ENCODE measurements around the gene KANTR.

KANTR gene

GRCh38 chrX:53089224-53089842, 4.6 kb upstream of the KANTR start:
- no peak for ATAC-seq
- peak in 1 of 2 donors; percentile 49 for DNase-seq (ENCODE audit: low spot score in 2 of 2)
- Mint-ChIP-seq H3K4me1 (peaks cover 47% of the 10 kb centered on the region), H3K27ac (peak overlapping the region; percentile 97), H3K36me3 (peaks cover 47% of the 10 kb centered on the region), H3K9me3 (no peaks in the 10 kb centered on the region), H3K4me3 (peak overlapping the region; percentile 84)

- peaks cover 46% of the 10 kb centered on the region for H3K4me1 Mint-ChIP-seq
- no peak overlapping the region for H3K4me3 Mint-ChIP-seq
- DNase-seq (ENCODE audit: low spot score in 2 of 2) (no peak), ATAC-seq (no peak)
- H3K27ac Mint-ChIP-seq, result no peak overlapping the region
- H3K9me3 Mint-ChIP-seq, result no peaks in the 10 kb centered on the region
- H3K36me3 Mint-ChIP-seq, result peaks cover 45% of the 10 kb centered on the region
Observed at GRCh38 chrX:53089925-53090324, 4.0 kb upstream of the KANTR start.

- ATAC-seq, result no peak
- no peak overlapping the region for H3K4me3 Mint-ChIP-seq
- peaks cover 43% of the 10 kb centered on the region for H3K4me1 Mint-ChIP-seq
- H3K27ac Mint-ChIP-seq, result no peak overlapping the region
- no peak for DNase-seq (ENCODE audit: low spot score in 2 of 2)
- H3K36me3 Mint-ChIP-seq, result peaks cover 32% of the 10 kb centered on the region
- H3K9me3 Mint-ChIP-seq, result no peaks in the 10 kb centered on the region
Observed at GRCh38 chrX:53091354-53091753, 2.6 kb upstream of the KANTR start.

GRCh38 chrX:53093177-53093655, 726 bp upstream of the KANTR start:
- Mint-ChIP-seq H3K4me1 (peaks cover 24% of the 10 kb centered on the region), H3K36me3 (peaks cover 14% of the 10 kb centered on the region), H3K4me3 (peak overlapping the region; percentile 76), H3K27ac (peak overlapping the region; percentile 75), H3K9me3 (no peaks in the 10 kb centered on the region)
- DNase-seq (ENCODE audit: low spot score in 2 of 2) (peak in 1 of 2 donors; percentile 79), ATAC-seq (peak; percentile 79)

- DNase-seq (ENCODE audit: low spot score in 2 of 2), result no peak
- ATAC-seq, result no peak
- H3K4me1 Mint-ChIP-seq, result peaks cover 16% of the 10 kb centered on the region
- H3K36me3 Mint-ChIP-seq, result peaks cover 11% of the 10 kb centered on the region
- H3K4me3 Mint-ChIP-seq, result peak overlapping the region; percentile 76
- H3K9me3 Mint-ChIP-seq, result no peaks in the 10 kb centered on the region
- H3K27ac Mint-ChIP-seq, result peak overlapping the region; percentile 75
Observed at GRCh38 chrX:53094582-53094905, 602 bp downstream of the KANTR start.

GRCh38 chrX:53095796-53096195, 1.9 kb downstream of the KANTR start:
- Mint-ChIP-seq H3K4me1 (peaks cover 16% of the 10 kb centered on the region), H3K4me3 (no peak overlapping the region)

GRCh38 chrX:53114864-53115549, 21.1 kb downstream of the KANTR start:
- DNase-seq (ENCODE audit: low spot score in 2 of 2) (no peak), ATAC-seq (no peak)
- Mint-ChIP-seq H3K27ac (no peak overlapping the region), H3K36me3 (peaks cover 5% of the 10 kb centered on the region), H3K4me1 (peaks cover 12% of the 10 kb centered on the region), H3K9me3 (no peaks in the 10 kb centered on the region), H3K4me3 (no peak overlapping the region)

More at GRCh38 chrX:53095796-53096195, 1.9 kb downstream of the KANTR start:
- H3K27ac Mint-ChIP-seq, result no peak overlapping the region
- no peak for DNase-seq (ENCODE audit: low spot score in 2 of 2)
- ATAC-seq, result no peak
- no peaks in the 10 kb centered on the region for H3K9me3 Mint-ChIP-seq
- H3K36me3 Mint-ChIP-seq, result peaks cover 20% of the 10 kb centered on the region

- ATAC-seq (no peak), DNase-seq (ENCODE audit: low spot score in 2 of 2) (no peak)
- Mint-ChIP-seq H3K4me3 (no peak overlapping the region), H3K4me1 (peaks cover 12% of the 10 kb centered on the region), H3K36me3 (peaks cover 5% of the 10 kb centered on the region), H3K27ac (peak overlapping the region; percentile 72), H3K9me3 (no peaks in the 10 kb centered on the region)
Observed at GRCh38 chrX:53115550-53115874, 21.6 kb downstream of the KANTR start.

GRCh38 chrX:53116101-53116500, 22.2 kb downstream of the KANTR start:
- no peak overlapping the region for H3K4me3 Mint-ChIP-seq
- peaks cover 5% of the 10 kb centered on the region for H3K36me3 Mint-ChIP-seq
- H3K9me3 Mint-ChIP-seq, result no peaks in the 10 kb centered on the region
- no peak for ATAC-seq
- H3K27ac Mint-ChIP-seq, result peak overlapping the region; percentile 72
- peaks cover 12% of the 10 kb centered on the region for H3K4me1 Mint-ChIP-seq
- no peak for DNase-seq (ENCODE audit: low spot score in 2 of 2)

GRCh38 chrX:53122013-53122412, 28.1 kb downstream of the KANTR start:
- Mint-ChIP-seq H3K9me3 (no peaks in the 10 kb centered on the region), H3K4me3 (no peak overlapping the region), H3K36me3 (no peaks in the 10 kb centered on the region), H3K27ac (no peak overlapping the region), H3K4me1 (peaks cover 25% of the 10 kb centered on the region)
- DNase-seq (ENCODE audit: low spot score in 2 of 2) (no peak), ATAC-seq (no peak)

- H3K27ac Mint-ChIP-seq, result no peak overlapping the region
- DNase-seq (ENCODE audit: low spot score in 2 of 2) (no peak), ATAC-seq (no peak)
- peaks cover under 1% of the 10 kb centered on the region for H3K36me3 Mint-ChIP-seq
- no peaks in the 10 kb centered on the region for H3K9me3 Mint-ChIP-seq
- H3K4me1 Mint-ChIP-seq, result peaks cover 26% of the 10 kb centered on the region
- no peak overlapping the region for H3K4me3 Mint-ChIP-seq
Observed at GRCh38 chrX:53125506-53125905, 31.6 kb downstream of the KANTR start.

GRCh38 chrX:53126377-53126776, 32.4 kb downstream of the KANTR start:
- DNase-seq (ENCODE audit: low spot score in 2 of 2) (no peak), ATAC-seq (no peak)
- H3K9me3 Mint-ChIP-seq, result no peaks in the 10 kb centered on the region
- H3K36me3 Mint-ChIP-seq, result peaks cover 9% of the 10 kb centered on the region
- no peak overlapping the region for H3K27ac Mint-ChIP-seq
- H3K4me3 Mint-ChIP-seq, result no peak overlapping the region
- H3K4me1 Mint-ChIP-seq, result peaks cover 26% of the 10 kb centered on the region

GRCh38 chrX:53128097-53128749, 34.3 kb downstream of the KANTR start:
- H3K27ac Mint-ChIP-seq, result no peak overlapping the region
- DNase-seq (ENCODE audit: low spot score in 2 of 2) (no peak), ATAC-seq (no peak)
- H3K4me3 Mint-ChIP-seq, result no peak overlapping the region
- no peaks in the 10 kb centered on the region for H3K9me3 Mint-ChIP-seq
- peaks cover 10% of the 10 kb centered on the region for H3K36me3 Mint-ChIP-seq
- H3K4me1 Mint-ChIP-seq, result peaks cover 26% of the 10 kb centered on the region

GRCh38 chrX:53133400-53133799, 39.5 kb downstream of the KANTR start:
- no peak for ATAC-seq
- Mint-ChIP-seq H3K9me3 (no peaks in the 10 kb centered on the region), H3K36me3 (peaks cover 14% of the 10 kb centered on the region), H3K27ac (no peak overlapping the region), H3K4me3 (no peak overlapping the region), H3K4me1 (no peaks in the 10 kb centered on the region)
- DNase-seq (ENCODE audit: low spot score in 2 of 2), result no peak

GRCh38 chrX:53135581-53135980, 41.6 kb downstream of the KANTR start:
- H3K4me3 Mint-ChIP-seq, result no peak overlapping the region
- no peak for ATAC-seq
- no peak overlapping the region for H3K27ac Mint-ChIP-seq
- no peaks in the 10 kb centered on the region for H3K9me3 Mint-ChIP-seq
- no peak for DNase-seq (ENCODE audit: low spot score in 2 of 2)
- H3K36me3 Mint-ChIP-seq, result peaks cover 13% of the 10 kb centered on the region
- H3K4me1 Mint-ChIP-seq, result no peaks in the 10 kb centered on the region

GRCh38 chrX:53153581-53153980, 59.6 kb downstream of the KANTR start:
- ATAC-seq, result no peak
- H3K4me3 Mint-ChIP-seq, result no peak overlapping the region

More at GRCh38 chrX:53153581-53153980, 59.6 kb downstream of the KANTR start:
- no peak for DNase-seq (ENCODE audit: low spot score in 2 of 2)
- H3K36me3 Mint-ChIP-seq, result no peaks in the 10 kb centered on the region
- no peak overlapping the region for H3K27ac Mint-ChIP-seq
- H3K9me3 Mint-ChIP-seq, result no peaks in the 10 kb centered on the region
- H3K4me1 Mint-ChIP-seq, result no peaks in the 10 kb centered on the region
